Astrocyte (in vitro differentiated cells and primary cell): ENCODE measurements around the gene FAM210A. TPM values are rescaled to one million over a fixed set of nuclear protein-coding genes. Genes with fewer than 3 reads are reported as not detected.
"Not testable (repeated sequence)": the region's sequence is repeated elsewhere in the genome, so short reads cannot be mapped to it uniquely, and the experiment has no call there.

Source experiments
- DNase-seq: peaks from one replicate; pipeline ENCODE4 v3.0.0-alpha.2; 2010; ENCODE audit warnings: low read depth
- FAIRE-seq: peaks from 2 replicates; lab custom pipeline; 2011; peaks lifted over from hg19 to GRCh38; lab: Jason Lieb, UNC
- H2AFZ ChIP-seq: 2 replicates; pipeline ENCODE4 v1.6.0; 2012; ENCODE audit warnings: low read depth, low read length, inconsistent platforms
- H3K27ac ChIP-seq: 2 replicates; pipeline ENCODE4 v1.5.1; 2011; ENCODE audit warnings: low read depth, low read length, inconsistent platforms
- H3K27me3 ChIP-seq: 2 replicates; pipeline ENCODE4 v1.6.0; 2011; ENCODE audit warnings: low read length, inconsistent platforms; ENCODE audit not compliant: insufficient read depth
- H3K36me3 ChIP-seq: 2 replicates; pipeline ENCODE4 v1.5.1; 2011; ENCODE audit warnings: low read length, inconsistent platforms; ENCODE audit not compliant: insufficient read depth
- H3K4me1 ChIP-seq: 2 replicates; pipeline ENCODE4 v1.5.1; 2011; ENCODE audit warnings: low read length, inconsistent platforms; ENCODE audit not compliant: insufficient read depth
- H3K4me2 ChIP-seq: 2 replicates; pipeline ENCODE4 v1.6.0; 2012; ENCODE audit warnings: low read length, inconsistent platforms
- H3K4me3 ChIP-seq: 2 replicates; pipeline ENCODE4 v1.5.1; 2011; ENCODE audit warnings: low read depth, mild to moderate bottlenecking, low read length, inconsistent platforms; ENCODE audit not compliant: insufficient read depth
- H3K79me2 ChIP-seq: 2 replicates; pipeline ENCODE4 v1.6.0; 2012; ENCODE audit warnings: mild to moderate bottlenecking, low read length, inconsistent platforms; ENCODE audit not compliant: insufficient read depth
- H3K9ac ChIP-seq: 2 replicates; pipeline ENCODE4 v1.6.0; 2012; ENCODE audit warnings: mild to moderate bottlenecking, low read length, inconsistent platforms
- H3K9me3 ChIP-seq: 2 replicates; pipeline ENCODE4 v1.5.1; 2012; ENCODE audit warnings: low read depth, mild to moderate bottlenecking, low read length, inconsistent platforms; ENCODE audit not compliant: insufficient read depth
- H4K20me1 ChIP-seq: 2 replicates; pipeline ENCODE4 v1.6.0; 2012; ENCODE audit warnings: low read length, inconsistent platforms; ENCODE audit not compliant: insufficient read depth
- H3K27ac Mint-ChIP-seq: one replicate; pipeline ENCODE4 v1.8.0; 2021; ENCODE audit warnings: mild to moderate bottlenecking, mixed read lengths; ENCODE audit not compliant: unreplicated experiment
- H3K27me3 Mint-ChIP-seq: one replicate; pipeline ENCODE4 v1.8.0; 2021; ENCODE audit warnings: low read depth, mixed read lengths; ENCODE audit not compliant: unreplicated experiment
- H3K36me3 Mint-ChIP-seq: one replicate; pipeline ENCODE4 v1.8.0; 2021; ENCODE audit warnings: low read depth, mixed read lengths; ENCODE audit not compliant: unreplicated experiment
- H3K4me1 Mint-ChIP-seq: one replicate; pipeline ENCODE4 v1.8.0; 2021; ENCODE audit warnings: low read depth, mixed read lengths; ENCODE audit not compliant: unreplicated experiment
- H3K4me3 Mint-ChIP-seq: one replicate; pipeline ENCODE4 v1.8.0; 2021; ENCODE audit warnings: mild to moderate bottlenecking, moderate library complexity, mixed read lengths; ENCODE audit not compliant: unreplicated experiment
- H3K9me3 Mint-ChIP-seq: one replicate; pipeline ENCODE4 v1.8.0; 2021; ENCODE audit warnings: mild to moderate bottlenecking, mixed read lengths; ENCODE audit not compliant: unreplicated experiment
- EZH2 ChIP-seq: IDR thresholded peaks from 2 replicates; pipeline ENCODE4 v1.6.1; 2012; ENCODE audit warnings: mild to moderate bottlenecking, low read length, inconsistent platforms; ENCODE audit not compliant: insufficient read depth
- total RNA-seq: library from RNA; stranded (reverse); gene quantifications from 2 replicates; pipeline ENCODE4 v1.2.1, GENCODE V29; 2021
- TF ChIP-seq, protein P1 (sequence below): IDR thresholded peaks from 2 replicates; pipeline ENCODE4 v1.5.1; 2011; ENCODE audit warnings: low read depth, mild to moderate bottlenecking, inconsistent platforms, low read length, moderate library complexity; ENCODE audit not compliant: insufficient read depth

FAM210A gene
- total RNA-seq, 1 donor from 2014 or later: 21.9 TPM

DNA sequence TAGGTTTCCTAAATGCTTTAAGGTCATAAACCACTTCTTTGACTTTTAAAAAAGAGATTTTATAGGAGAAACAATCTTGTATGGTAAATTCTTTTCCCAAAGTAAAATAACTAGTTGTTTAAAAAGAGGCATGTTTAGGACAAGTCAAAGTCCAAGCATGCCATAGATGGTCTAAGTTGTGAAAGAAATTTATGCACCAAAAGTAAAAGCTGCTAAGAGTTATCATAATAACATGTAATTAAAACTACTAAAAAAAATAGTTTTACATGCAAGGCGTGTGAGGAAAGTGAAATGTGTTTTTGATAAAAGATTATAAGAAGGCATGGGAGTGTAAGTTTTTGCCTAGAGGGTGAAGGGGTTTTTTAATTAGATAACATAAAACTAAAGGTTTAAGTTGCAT is 22.5 kb downstream of the FAM210A start:
- no peaks in the 10 kb centered on the region for H3K27me3 Mint-ChIP-seq
- no peak overlapping the region for H3K4me2 ChIP-seq
- peaks cover 66% of the 10 kb centered on the region for H3K79me2 ChIP-seq
- no peaks in the 10 kb centered on the region for H3K4me1 Mint-ChIP-seq
- no peak overlapping the region for H3K4me3 ChIP-seq
- peak; percentile 18 for DNase-seq
- no peaks in the 10 kb centered on the region for H3K27me3 ChIP-seq
- no peak for FAIRE-seq
- H3K36me3 Mint-ChIP-seq: peaks cover 16% of the 10 kb centered on the region
- H3K4me1 ChIP-seq: no peaks in the 10 kb centered on the region
- no peak overlapping the region for H3K27ac ChIP-seq
- H3K36me3 ChIP-seq: no peaks in the 10 kb centered on the region
- H3K27ac Mint-ChIP-seq: no peak overlapping the region
- H3K9me3 ChIP-seq: peaks cover 7% of the 10 kb centered on the region
- peaks cover 17% of the 10 kb centered on the region for H3K9me3 Mint-ChIP-seq
- H2AFZ ChIP-seq: no peak overlapping the region
- no peak overlapping the region for H3K9ac ChIP-seq
- no peak overlapping the region for H3K4me3 Mint-ChIP-seq
- H4K20me1 ChIP-seq: peaks cover 13% of the 10 kb centered on the region
- TF ChIP-seq, protein P1, sequence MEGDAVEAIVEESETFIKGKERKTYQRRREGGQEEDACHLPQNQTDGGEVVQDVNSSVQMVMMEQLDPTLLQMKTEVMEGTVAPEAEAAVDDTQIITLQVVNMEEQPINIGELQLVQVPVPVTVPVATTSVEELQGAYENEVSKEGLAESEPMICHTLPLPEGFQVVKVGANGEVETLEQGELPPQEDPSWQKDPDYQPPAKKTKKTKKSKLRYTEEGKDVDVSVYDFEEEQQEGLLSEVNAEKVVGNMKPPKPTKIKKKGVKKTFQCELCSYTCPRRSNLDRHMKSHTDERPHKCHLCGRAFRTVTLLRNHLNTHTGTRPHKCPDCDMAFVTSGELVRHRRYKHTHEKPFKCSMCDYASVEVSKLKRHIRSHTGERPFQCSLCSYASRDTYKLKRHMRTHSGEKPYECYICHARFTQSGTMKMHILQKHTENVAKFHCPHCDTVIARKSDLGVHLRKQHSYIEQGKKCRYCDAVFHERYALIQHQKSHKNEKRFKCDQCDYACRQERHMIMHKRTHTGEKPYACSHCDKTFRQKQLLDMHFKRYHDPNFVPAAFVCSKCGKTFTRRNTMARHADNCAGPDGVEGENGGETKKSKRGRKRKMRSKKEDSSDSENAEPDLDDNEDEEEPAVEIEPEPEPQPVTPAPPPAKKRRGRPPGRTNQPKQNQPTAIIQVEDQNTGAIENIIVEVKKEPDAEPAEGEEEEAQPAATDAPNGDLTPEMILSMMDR: no peak
- TF ChIP-seq EZH2: no peak

DNA sequence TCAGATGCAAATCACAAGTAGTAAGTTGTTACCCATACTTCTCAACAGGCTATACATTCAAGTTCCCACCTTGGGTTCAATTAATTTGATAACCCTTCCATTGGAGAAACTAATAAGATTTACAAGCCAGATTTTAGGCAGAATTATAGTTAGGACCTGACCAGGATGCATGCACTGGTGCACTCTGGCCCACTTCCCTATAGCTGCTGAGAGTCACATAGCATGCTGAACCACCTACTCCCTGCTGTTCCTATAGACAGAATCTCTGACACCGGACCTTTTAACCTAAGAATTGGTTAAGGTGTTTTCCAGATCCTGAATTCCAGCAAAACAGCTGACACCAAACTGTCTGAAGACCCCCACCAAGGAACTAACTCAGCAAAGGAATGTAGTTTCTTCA is 26.2 kb downstream of the FAM210A start:
- H3K9me3 Mint-ChIP-seq: peaks cover 7% of the 10 kb centered on the region
- FAIRE-seq (no peak), DNase-seq (no peak)
- no peaks in the 10 kb centered on the region for H3K27me3 ChIP-seq
- no peak overlapping the region for H3K27ac Mint-ChIP-seq
- H3K4me3 ChIP-seq: no peak overlapping the region
- H4K20me1 ChIP-seq: peaks cover 22% of the 10 kb centered on the region
- peaks cover 10% of the 10 kb centered on the region for H3K36me3 Mint-ChIP-seq
- no peak overlapping the region for H3K9ac ChIP-seq
- no peak overlapping the region for H2AFZ ChIP-seq
- H3K79me2 ChIP-seq: peaks cover 56% of the 10 kb centered on the region
- H3K27me3 Mint-ChIP-seq: no peaks in the 10 kb centered on the region
- no peak for TF ChIP-seq EZH2
- TF ChIP-seq, protein P1: no peak
- H3K4me3 Mint-ChIP-seq: no peak overlapping the region
- no peak overlapping the region for H3K4me2 ChIP-seq
- no peaks in the 10 kb centered on the region for H3K4me1 ChIP-seq
- H3K9me3 ChIP-seq: peaks cover 7% of the 10 kb centered on the region
- no peak overlapping the region for H3K27ac ChIP-seq
- H3K36me3 ChIP-seq: no peaks in the 10 kb centered on the region
- peaks cover 3% of the 10 kb centered on the region for H3K4me1 Mint-ChIP-seq

DNA sequence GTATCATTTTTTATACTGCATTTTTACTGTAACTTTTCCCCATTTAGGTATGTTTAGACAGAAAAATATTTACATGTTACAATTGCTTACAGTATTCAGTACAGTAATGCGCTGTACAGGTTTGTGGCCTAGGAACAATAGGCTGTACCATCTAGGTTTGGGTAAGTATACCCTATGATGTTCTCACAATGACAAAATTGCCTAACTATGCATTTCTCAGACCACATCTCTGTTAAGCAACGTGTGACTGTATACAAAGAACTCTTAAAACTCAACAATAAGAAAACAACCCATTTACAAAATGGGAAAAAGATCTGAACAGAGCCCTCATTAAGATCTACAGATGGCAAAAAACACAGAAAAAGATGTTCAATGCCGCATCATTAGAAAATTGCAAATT is 29.4 kb downstream of the FAM210A start:
- H3K27me3 Mint-ChIP-seq: no peaks in the 10 kb centered on the region
- no peaks in the 10 kb centered on the region for H3K36me3 ChIP-seq
- no peak for FAIRE-seq
- H3K4me2 ChIP-seq: no peak overlapping the region
- H3K9me3 Mint-ChIP-seq: peaks cover 11% of the 10 kb centered on the region
- H3K4me1 ChIP-seq: no peaks in the 10 kb centered on the region
- TF ChIP-seq EZH2: no peak
- TF ChIP-seq, protein P1: no peak
- peaks cover 4% of the 10 kb centered on the region for H3K9me3 ChIP-seq
- no peak overlapping the region for H3K9ac ChIP-seq
- no peaks in the 10 kb centered on the region for H3K27me3 ChIP-seq
- H3K27ac Mint-ChIP-seq: peak overlapping the region; percentile 47
- no peaks in the 10 kb centered on the region for H3K36me3 Mint-ChIP-seq
- H3K79me2 ChIP-seq: peaks cover 50% of the 10 kb centered on the region
- no peak overlapping the region for H2AFZ ChIP-seq
- peaks cover 3% of the 10 kb centered on the region for H3K4me1 Mint-ChIP-seq
- H4K20me1 ChIP-seq: peaks cover 21% of the 10 kb centered on the region
- no peak overlapping the region for H3K27ac ChIP-seq
- no peak overlapping the region for H3K4me3 Mint-ChIP-seq
- no peak overlapping the region for H3K4me3 ChIP-seq
- DNase-seq: no peak

DNA sequence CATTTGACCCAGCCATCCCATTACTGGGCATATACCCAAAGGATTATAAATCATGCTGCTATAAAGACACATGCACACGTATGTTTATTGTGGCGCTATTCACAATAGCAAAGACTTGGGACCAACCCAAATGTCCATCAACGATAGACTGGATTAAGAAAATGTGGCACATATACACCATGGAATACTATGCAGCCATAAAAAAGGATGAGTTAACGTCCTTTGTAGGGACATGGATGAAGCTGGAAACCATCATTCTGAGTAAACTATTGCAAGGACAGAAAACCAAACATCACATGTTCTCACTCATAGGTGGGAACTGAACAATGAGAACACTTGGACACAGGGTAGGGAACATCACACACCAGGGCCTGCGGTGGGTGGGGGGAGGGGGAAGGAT is 31.0 kb downstream of the FAM210A start:
- H3K36me3 Mint-ChIP-seq, H3K27ac Mint-ChIP-seq, H3K4me3 Mint-ChIP-seq, H3K4me1 ChIP-seq, H2AFZ ChIP-seq, DNase-seq, H3K27ac ChIP-seq, FAIRE-seq, H3K4me1 Mint-ChIP-seq, H3K27me3 Mint-ChIP-seq, H3K4me3 ChIP-seq, H3K9me3 ChIP-seq, H3K9ac ChIP-seq, H3K27me3 ChIP-seq, H3K36me3 ChIP-seq, H3K4me2 ChIP-seq: not testable (repeated sequence)
- peaks cover 14% of the 10 kb centered on the region for H3K9me3 Mint-ChIP-seq
- peaks cover 21% of the 10 kb centered on the region for H4K20me1 ChIP-seq
- peaks cover 35% of the 10 kb centered on the region for H3K79me2 ChIP-seq
